MM.1S (cell line): Measurements from ENCODE around the gene MIEN1.

Experiments
- DNase-seq: peaks from one replicate; pipeline ENCODE4 v3.0.0-alpha.2; 2015
- H2AFZ ChIP-seq: fragments of 300-600 bp; sonication (generic); 2 replicates; pipeline ENCODE4 v1.6.0; 2016; ENCODE audit warnings: antibody characterized with exemption, low read length
- H3F3A ChIP-seq: fragments of 300-600 bp; sonication (generic); 2 replicates; pipeline ENCODE4 v1.6.1; 2016; ENCODE audit warnings: mild to moderate bottlenecking, antibody characterized with exemption, low read length, moderate library complexity, mixed read lengths; ENCODE audit not compliant: insufficient read depth
- H3K27ac ChIP-seq: fragments of 300-600 bp; sonication (generic); 2 replicates; pipeline ENCODE4 v1.5.1; 2016; ENCODE audit warnings: mild to moderate bottlenecking, low read length
- H3K27me3 ChIP-seq: fragments of 300-600 bp; sonication (generic); replicated peaks from 2 replicates; pipeline ENCODE4 v1.6.0; 2016; ENCODE audit warnings: low read length; ENCODE audit not compliant: insufficient read depth
- H3K36me3 ChIP-seq: fragments of 300-600 bp; sonication (generic); replicated peaks from 2 replicates; pipeline ENCODE4 v1.6.1; 2016; ENCODE audit warnings: mild to moderate bottlenecking, low read length, mixed read lengths; ENCODE audit not compliant: insufficient read depth
- H3K4me1 ChIP-seq: fragments of 300-600 bp; sonication (generic); 2 replicates; pipeline ENCODE4 v1.6.1; 2016; ENCODE audit warnings: low read length, mixed read lengths
- H3K4me2 ChIP-seq: fragments of 300-600 bp; sonication (generic); 2 replicates; pipeline ENCODE4 v1.6.0; 2016; ENCODE audit warnings: low read depth, low read length
- H3K4me3 ChIP-seq: fragments of 300-600 bp; sonication (generic); 2 replicates; pipeline ENCODE4 v1.5.1; 2016; ENCODE audit warnings: low read length, mixed read lengths
- H3K79me2 ChIP-seq: fragments of 300-600 bp; sonication (generic); 2 replicates; pipeline ENCODE4 v1.6.1; 2016; ENCODE audit warnings: mixed run types, low read length, mixed read lengths
- H3K9ac ChIP-seq: fragments of 300-600 bp; sonication (generic); 2 replicates; pipeline ENCODE4 v1.6.1; 2016; ENCODE audit warnings: low read length, mixed read lengths
- H3K9me2 ChIP-seq: fragments of 300-600 bp; sonication (generic); replicated peaks from 2 replicates; pipeline ENCODE4 v1.6.1; 2016; ENCODE audit warnings: mild to moderate bottlenecking, low read length, mixed read lengths; ENCODE audit not compliant: insufficient read depth
- H3K9me3 ChIP-seq: fragments of 300-600 bp; sonication (generic); replicated peaks from 2 replicates; pipeline ENCODE4 v1.6.1; 2016; ENCODE audit warnings: mild to moderate bottlenecking, low read length, mixed read lengths; ENCODE audit not compliant: insufficient read depth
- H4K20me1 ChIP-seq: fragments of 300-600 bp; sonication (generic); 2 replicates; pipeline ENCODE4 v1.6.1; 2016; ENCODE audit warnings: mild to moderate bottlenecking, low read length, moderate library complexity, mixed read lengths; ENCODE audit not compliant: insufficient read depth
- EZH2 ChIP-seq: fragments of 300-600 bp; sonication (generic); optimal IDR thresholded peaks from 2 replicates; pipeline ENCODE3; 2017; ENCODE audit warnings: low read depth, mild to moderate bottlenecking, antibody characterized with exemption, low read length, mixed read lengths
- EZH2phosphoT487 ChIP-seq: fragments of 300-600 bp; sonication (generic); IDR thresholded peaks from 2 replicates; pipeline ENCODE4 v1.6.1; 2018; ENCODE audit warnings: antibody characterized with exemption, low read length
- TF ChIP-seq, protein P1 (sequence below): fragments of 300-600 bp; sonication (generic); IDR thresholded peaks from 2 replicates; pipeline ENCODE4 v1.5.1; 2016; ENCODE audit warnings: antibody characterized with exemption, low read length, mixed read lengths

Gene MIEN1

DNA sequence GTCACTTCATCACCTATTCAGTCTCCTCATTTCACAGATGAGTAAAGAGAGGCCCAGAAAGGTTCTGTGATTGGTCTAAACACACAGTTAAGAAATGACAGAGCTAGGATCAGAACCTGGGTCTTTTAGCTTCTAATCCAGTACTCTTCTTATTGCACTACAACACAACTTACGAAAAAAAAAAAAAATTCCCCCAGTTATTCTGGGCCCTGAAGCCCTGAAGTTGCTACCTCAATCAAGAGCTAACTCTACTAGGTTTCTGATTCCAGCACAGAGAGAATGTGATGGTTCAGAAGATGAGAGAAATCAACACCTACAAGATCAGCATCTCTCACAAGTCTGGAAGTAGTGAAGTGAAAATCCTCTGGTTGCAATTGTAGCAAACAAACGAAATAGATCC lies 44.7 kb upstream of the MIEN1 start:
- no peaks in the 10 kb centered on the region for H4K20me1 ChIP-seq
- peak overlapping the region; percentile 87 for H3K27ac ChIP-seq
- H3K36me3 ChIP-seq = peaks cover 4% of the 10 kb centered on the region; the same call in 1 of the 2 replicates
- H3K9me2 ChIP-seq = no peaks in the 10 kb centered on the region
- peak; percentile 81 for DNase-seq
- no peaks in the 10 kb centered on the region for H3K9me3 ChIP-seq
- peaks cover 89% of the 10 kb centered on the region for H3K79me2 ChIP-seq
- peaks cover 77% of the 10 kb centered on the region for H3K4me1 ChIP-seq
- H3K27me3 ChIP-seq = no peaks in the 10 kb centered on the region
- H3K9ac ChIP-seq = peak overlapping the region; percentile 71; the same call in 1 of the 2 replicates
- H3K4me3 ChIP-seq = peak overlapping the region; percentile 39
- peak overlapping the region; percentile 59 for H3K4me2 ChIP-seq
- peaks cover 84% of the 10 kb centered on the region for H3F3A ChIP-seq
- no peak overlapping the region for H2AFZ ChIP-seq
- TF ChIP-seq, protein P1, sequence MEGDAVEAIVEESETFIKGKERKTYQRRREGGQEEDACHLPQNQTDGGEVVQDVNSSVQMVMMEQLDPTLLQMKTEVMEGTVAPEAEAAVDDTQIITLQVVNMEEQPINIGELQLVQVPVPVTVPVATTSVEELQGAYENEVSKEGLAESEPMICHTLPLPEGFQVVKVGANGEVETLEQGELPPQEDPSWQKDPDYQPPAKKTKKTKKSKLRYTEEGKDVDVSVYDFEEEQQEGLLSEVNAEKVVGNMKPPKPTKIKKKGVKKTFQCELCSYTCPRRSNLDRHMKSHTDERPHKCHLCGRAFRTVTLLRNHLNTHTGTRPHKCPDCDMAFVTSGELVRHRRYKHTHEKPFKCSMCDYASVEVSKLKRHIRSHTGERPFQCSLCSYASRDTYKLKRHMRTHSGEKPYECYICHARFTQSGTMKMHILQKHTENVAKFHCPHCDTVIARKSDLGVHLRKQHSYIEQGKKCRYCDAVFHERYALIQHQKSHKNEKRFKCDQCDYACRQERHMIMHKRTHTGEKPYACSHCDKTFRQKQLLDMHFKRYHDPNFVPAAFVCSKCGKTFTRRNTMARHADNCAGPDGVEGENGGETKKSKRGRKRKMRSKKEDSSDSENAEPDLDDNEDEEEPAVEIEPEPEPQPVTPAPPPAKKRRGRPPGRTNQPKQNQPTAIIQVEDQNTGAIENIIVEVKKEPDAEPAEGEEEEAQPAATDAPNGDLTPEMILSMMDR = no peak
- TF ChIP-seq EZH2phosphoT487 (no peak), EZH2 (no peak)

DNA sequence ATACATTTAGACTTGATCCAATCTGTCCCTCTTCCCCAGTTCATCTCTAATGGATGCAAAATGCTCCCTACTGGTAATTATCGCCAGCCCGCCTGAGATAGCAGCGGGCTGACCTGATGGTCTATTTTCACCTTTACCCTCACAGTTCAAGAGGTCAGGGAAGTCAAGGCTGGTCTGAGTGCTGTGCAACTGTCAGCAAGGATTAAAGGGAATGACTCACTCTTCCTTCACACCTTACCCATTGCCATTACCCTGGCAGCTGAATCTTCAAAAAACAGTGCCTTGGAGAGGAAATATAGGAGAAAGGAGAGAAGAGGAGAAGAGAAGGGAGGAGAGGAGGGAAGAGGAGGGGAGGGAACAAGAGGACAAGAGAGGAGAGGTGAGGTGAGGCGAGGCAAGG lies 43.7 kb upstream of the MIEN1 start:
- no peak for DNase-seq
- Histone ChIP-seq H3K79me2 (peaks cover 90% of the 10 kb centered on the region), H3K4me2 (peak overlapping the region; percentile 59; the same call in 1 of the 2 replicates)

DNA sequence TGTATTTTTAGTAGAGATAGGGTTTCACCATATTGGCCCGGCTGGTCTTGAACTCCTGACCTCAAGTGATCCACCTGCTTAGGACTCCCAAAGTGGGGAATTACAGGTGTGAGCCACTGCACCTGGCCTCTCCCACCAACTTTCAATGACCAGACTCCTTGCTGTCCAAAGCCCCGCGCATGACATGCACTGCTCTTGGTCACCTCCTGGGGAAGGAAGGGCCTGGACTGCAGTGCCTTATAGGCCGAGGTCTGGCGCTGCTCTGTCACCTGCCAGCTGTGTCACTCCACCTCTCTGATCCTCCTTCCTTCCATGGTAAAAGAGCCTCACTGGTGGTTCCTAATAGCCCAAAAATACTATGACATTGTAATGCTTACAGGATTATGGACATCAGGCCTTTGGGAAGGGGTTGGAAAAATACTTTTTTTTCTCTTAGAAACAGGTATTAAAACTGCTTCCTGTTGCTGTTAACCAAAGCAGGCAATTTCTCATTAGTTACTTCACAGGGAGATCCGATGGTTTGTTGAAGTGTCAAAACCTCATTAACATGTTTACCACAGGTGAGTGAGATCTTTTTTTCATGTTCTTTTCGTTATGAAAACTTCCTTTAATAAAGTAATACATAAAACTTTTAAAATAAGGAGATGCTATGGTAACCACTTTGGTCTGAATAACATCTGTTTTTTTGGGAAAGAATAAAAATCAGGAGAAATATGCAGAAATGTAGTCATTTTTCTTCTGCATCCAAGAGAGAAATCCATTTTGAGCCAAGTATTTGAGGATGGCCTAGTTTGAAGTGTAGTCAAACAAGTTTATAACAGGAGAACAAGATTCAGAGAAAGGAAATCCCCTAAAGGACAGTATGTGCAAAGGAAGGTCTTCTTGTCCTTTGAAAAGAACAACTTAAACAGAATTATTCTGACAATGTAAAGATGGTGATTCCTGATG lies 42.9 kb upstream of the MIEN1 start:
- Histone ChIP-seq H3K4me3 (no peak overlapping the region), H3F3A (peaks cover 86% of the 10 kb centered on the region)

More for the DNA sequence above, 43.7 kb upstream of the MIEN1 start:
- peaks cover 80% of the 10 kb centered on the region for H3K4me1 ChIP-seq
- peaks cover 87% of the 10 kb centered on the region for H3F3A ChIP-seq
- H3K9me3 ChIP-seq = no peaks in the 10 kb centered on the region
- H4K20me1 ChIP-seq = no peaks in the 10 kb centered on the region
- H3K9ac ChIP-seq = no peak overlapping the region
- no peak overlapping the region for H3K4me3 ChIP-seq
- TF ChIP-seq EZH2phosphoT487 (no peak), EZH2 (no peak)
- TF ChIP-seq, protein P1 = no peak
- no peaks in the 10 kb centered on the region for H3K9me2 ChIP-seq
- peak overlapping the region; percentile 87; the same call in 1 of the 2 replicates for H3K27ac ChIP-seq
- H3K36me3 ChIP-seq = peaks cover 4% of the 10 kb centered on the region; the same call in 1 of the 2 replicates
- H3K27me3 ChIP-seq = no peaks in the 10 kb centered on the region
- no peak overlapping the region for H2AFZ ChIP-seq

More for the DNA sequence above, 42.9 kb upstream of the MIEN1 start:
- Histone ChIP-seq H3K9me3 (no peaks in the 10 kb centered on the region), H3K36me3 (peaks cover 7% of the 10 kb centered on the region; the same call in 1 of the 2 replicates), H3K79me2 (peaks cover 93% of the 10 kb centered on the region), H3K27me3 (no peaks in the 10 kb centered on the region), H3K9me2 (no peaks in the 10 kb centered on the region), H2AFZ (no peak overlapping the region), H3K4me2 (peak overlapping the region; percentile 21; the same call in 1 of the 2 replicates), H3K27ac (peak overlapping the region; percentile 87; the same call in 1 of the 2 replicates), H3K9ac (no peak overlapping the region), H3K4me1 (peaks cover 83% of the 10 kb centered on the region), H4K20me1 (no peaks in the 10 kb centered on the region)
- TF ChIP-seq EZH2phosphoT487 (no peak), EZH2 (no peak)
- TF ChIP-seq, protein P1 = no peak
- DNase-seq = no peak
